OCI-LY7 (cell line): Measurements from ENCODE around the gene SLC66A2. TPM values are rescaled to one million over a fixed set of nuclear protein-coding genes. Genes with fewer than 3 reads are reported as not detected.

Experiments
- BruUV-seq: library from RNA; stranded (reverse); fragments of 400-500 nt; replicated peaks from 2 replicates; lab custom pipeline; 2021; lab: Mats Ljungman, UMichigan
- CTCF ChIA-PET: fragments of 300-600 bp; sonication (Branson Sonifier 250); formaldehyde crosslinking; loops from one replicate; lab custom pipeline; 2022; ENCODE audit warnings: antibody characterized with exemption; ENCODE audit not compliant: unreplicated experiment; lab: Charles Lee
- POLR2A ChIA-PET: fragments of 300-600 bp; sonication (Branson Sonifier 250); formaldehyde crosslinking; loops from one replicate; lab custom pipeline; 2022; ENCODE audit warnings: antibody characterized with exemption; lab: Charles Lee
- DNase-seq: peaks from one replicate; pipeline ENCODE4 v3.0.0-alpha.2; 2015; ENCODE audit warnings: low spot score
- H2AFZ ChIP-seq: fragments of 200-600 bp; sonication (generic), shearing (Covaris generic); 2 replicates; pipeline ENCODE4 v1.6.1; 2014; ENCODE audit warnings: mild to moderate bottlenecking, antibody characterized with exemption, low read length, moderate library complexity
- H3K27ac ChIP-seq: fragments of 200-600 bp; sonication (generic); 2 replicates; pipeline ENCODE4 v1.5.1; 2014; ENCODE audit warnings: mixed run types, low read depth, mild to moderate bottlenecking, moderate library complexity, low read length, inconsistent platforms; ENCODE audit not compliant: poor library complexity, severe bottlenecking
- H3K36me3 ChIP-seq: fragments of 200-600 bp; sonication (generic); 2 replicates; pipeline ENCODE4 v1.6.1; 2014; ENCODE audit warnings: mild to moderate bottlenecking, antibody characterized with exemption, low read length, moderate library complexity, mixed read lengths; ENCODE audit not compliant: insufficient read depth
- H3K4me1 ChIP-seq: fragments of 200-600 bp; sonication (generic); 2 replicates; pipeline ENCODE4 v1.5.1; 2014; ENCODE audit warnings: mild to moderate bottlenecking, low read length; ENCODE audit not compliant: insufficient read depth, poor library complexity, severe bottlenecking
- H3K4me2 ChIP-seq: fragments of 200-600 bp; sonication (generic); 2 replicates; pipeline ENCODE4 v1.6.1; 2014; ENCODE audit warnings: mild to moderate bottlenecking, low read length
- H3K4me3 ChIP-seq: fragments of 200-600 bp; sonication (generic); 2 replicates; pipeline ENCODE4 v1.5.1; 2014; ENCODE audit warnings: mild to moderate bottlenecking, low read depth, low read length; ENCODE audit not compliant: poor library complexity, severe bottlenecking
- H3K79me2 ChIP-seq: fragments of 200-600 bp; sonication (generic); 2 replicates; pipeline ENCODE4 v1.6.1; 2016; ENCODE audit warnings: low read depth, mild to moderate bottlenecking, low read length, moderate library complexity, mixed read lengths; ENCODE audit not compliant: insufficient read depth
- H3K9me2 ChIP-seq: fragments of 200-600 bp; sonication (generic); 2 replicates; pipeline ENCODE4 v1.6.1; 2016; ENCODE audit warnings: mild to moderate bottlenecking, low read length, mixed read lengths; ENCODE audit not compliant: insufficient read depth
- H3K9me3 ChIP-seq: fragments of 200-600 bp; sonication (generic); 2 replicates; pipeline ENCODE4 v1.6.1; 2014; ENCODE audit warnings: mild to moderate bottlenecking, mixed run types, low read length, mixed read lengths
- H4K20me1 ChIP-seq: fragments of 200-600 bp; sonication (generic); 2 replicates; pipeline ENCODE4 v1.6.1; 2014; ENCODE audit warnings: mild to moderate bottlenecking, antibody characterized with exemption, low read length, moderate library complexity, mixed read lengths; ENCODE audit not compliant: insufficient read depth
- EZH2phosphoT487 ChIP-seq: fragments of 200-600 bp; sonication (generic); IDR thresholded peaks from 2 replicates; pipeline ENCODE4 v1.6.1; 2018; ENCODE audit warnings: low read depth, borderline replicate concordance, mild to moderate bottlenecking, mixed run types, antibody characterized with exemption, low read length, moderate library complexity, mixed read lengths
- intact Hi-C: fragments of 100-400 bp; cut with micrococcal nuclease; formaldehyde crosslinking; loops from one replicate; pipeline ENCODE4 v1.10.0; 2022; ENCODE audit not compliant: unreplicated experiment
- total RNA-seq, 2 experiments: library from RNA; depleted of rRNA in 1 of 2; stranded (reverse); fragments of >200 nt in 1 of 2; shearing (Covaris generic) in 1 of 2; gene quantifications; 2 replicates each; pipeline ENCODE4 v1.2.3, GENCODE V29; 2014 to 2022
- TF ChIP-seq, protein P1 (sequence below): fragments of 200-600 bp; sonication (generic); conservative IDR thresholded peaks from 2 replicates; pipeline ENCODE4 v1.5.1; 2014; ENCODE audit warnings: mild to moderate bottlenecking, antibody characterized with exemption, low read length, moderate library complexity, mixed read lengths

SLC66A2 gene
- total RNA-seq, 2 experiments from 2014 or later: 14.5 to 17.9 TPM

DNA sequence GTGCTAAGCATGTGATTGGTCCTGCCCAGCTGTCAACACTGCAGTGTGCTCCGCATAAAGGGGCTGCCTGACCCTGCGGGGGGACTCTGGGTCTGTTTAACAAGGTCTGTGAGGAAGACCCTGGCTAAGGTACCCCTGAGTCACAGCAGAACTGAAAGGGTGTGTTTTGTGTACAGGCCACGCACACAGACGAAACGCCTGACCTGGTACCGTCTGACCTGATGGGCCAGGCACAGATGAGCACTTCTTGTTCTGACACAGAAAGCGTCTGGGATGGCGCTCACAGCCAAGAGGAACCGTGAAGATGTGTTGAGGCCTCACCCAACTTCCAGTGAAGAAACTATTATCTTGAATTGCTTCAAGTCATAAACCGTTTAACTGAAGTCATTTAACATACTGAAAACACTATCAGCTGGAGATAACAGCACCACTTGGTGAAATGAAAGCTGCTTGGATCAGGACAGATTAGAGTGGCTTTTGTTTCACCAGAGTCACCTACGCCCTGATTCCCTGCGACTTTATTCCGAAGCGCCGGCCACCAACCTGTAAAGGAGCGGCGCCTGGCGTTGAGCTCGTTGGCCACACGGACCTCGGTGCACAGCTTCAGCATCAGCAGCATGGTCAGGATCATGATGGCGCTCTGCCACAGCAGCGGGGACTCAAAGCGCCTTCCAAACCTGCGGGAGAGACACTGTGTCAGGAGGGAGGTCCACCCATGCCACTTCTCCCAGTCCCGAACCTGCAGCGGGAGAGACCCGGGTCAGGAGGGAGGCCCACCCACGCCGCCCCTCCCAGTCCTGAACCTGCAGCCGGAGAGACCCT, 8.5 kb downstream of the SLC66A2 start:
- Histone ChIP-seq H2AFZ (no peak overlapping the region), H3K9me2 (no peaks in the 10 kb centered on the region), H3K4me3 (no peak overlapping the region), H3K79me2 (no peaks in the 10 kb centered on the region), H3K27ac (no peak overlapping the region), H3K4me1 (peaks cover 8% of the 10 kb centered on the region), H3K36me3 (peaks cover 3% of the 10 kb centered on the region; the same call in 1 of the 2 replicates), H3K4me2 (no peak overlapping the region), H4K20me1 (no peaks in the 10 kb centered on the region), H3K9me3 (no peaks in the 10 kb centered on the region)
- TF ChIP-seq EZH2phosphoT487: no peak
- TF ChIP-seq, protein P1, sequence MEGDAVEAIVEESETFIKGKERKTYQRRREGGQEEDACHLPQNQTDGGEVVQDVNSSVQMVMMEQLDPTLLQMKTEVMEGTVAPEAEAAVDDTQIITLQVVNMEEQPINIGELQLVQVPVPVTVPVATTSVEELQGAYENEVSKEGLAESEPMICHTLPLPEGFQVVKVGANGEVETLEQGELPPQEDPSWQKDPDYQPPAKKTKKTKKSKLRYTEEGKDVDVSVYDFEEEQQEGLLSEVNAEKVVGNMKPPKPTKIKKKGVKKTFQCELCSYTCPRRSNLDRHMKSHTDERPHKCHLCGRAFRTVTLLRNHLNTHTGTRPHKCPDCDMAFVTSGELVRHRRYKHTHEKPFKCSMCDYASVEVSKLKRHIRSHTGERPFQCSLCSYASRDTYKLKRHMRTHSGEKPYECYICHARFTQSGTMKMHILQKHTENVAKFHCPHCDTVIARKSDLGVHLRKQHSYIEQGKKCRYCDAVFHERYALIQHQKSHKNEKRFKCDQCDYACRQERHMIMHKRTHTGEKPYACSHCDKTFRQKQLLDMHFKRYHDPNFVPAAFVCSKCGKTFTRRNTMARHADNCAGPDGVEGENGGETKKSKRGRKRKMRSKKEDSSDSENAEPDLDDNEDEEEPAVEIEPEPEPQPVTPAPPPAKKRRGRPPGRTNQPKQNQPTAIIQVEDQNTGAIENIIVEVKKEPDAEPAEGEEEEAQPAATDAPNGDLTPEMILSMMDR: no peak
- intact Hi-C loops: no loop called here
- ChIA-PET CTCF (no interaction called here), POLR2A (no interaction called here)
- no peak for DNase-seq
- BruUV-seq: no TSS peak

- intact Hi-C loops: no loop called here
- H3K9me3 ChIP-seq: no peaks in the 10 kb centered on the region
- H4K20me1 ChIP-seq: no peaks in the 10 kb centered on the region
- H2AFZ ChIP-seq: no peak overlapping the region
- CTCF ChIA-PET: no interaction called here
- POLR2A ChIA-PET: no interaction called here
- BruUV-seq: no TSS peak
- DNase-seq: no peak
- no peak overlapping the region for H3K4me3 ChIP-seq
- H3K9me2 ChIP-seq: no peaks in the 10 kb centered on the region
- H3K4me1 ChIP-seq: peaks cover 8% of the 10 kb centered on the region
- H3K27ac ChIP-seq: no peak overlapping the region
- H3K79me2 ChIP-seq: no peaks in the 10 kb centered on the region
- TF ChIP-seq, protein P1: no peak
- no peak for TF ChIP-seq EZH2phosphoT487
- H3K4me2 ChIP-seq: no peak overlapping the region
- peaks cover 3% of the 10 kb centered on the region; the same call in 1 of the 2 replicates for H3K36me3 ChIP-seq
Measured at GRCh38 chr18:79942211-79942610, 9.2 kb downstream of the SLC66A2 start.
